ENCODE results near the gene KNCN. TPM values are rescaled to one million over a fixed set of nuclear protein-coding genes. Genes with fewer than 3 reads are reported as not detected.

KNCN gene
- total and polyA plus RNA-seq, 3 donors from 2014 or later = 0.43 to 4.0 (median 0.47) TPM

- intact Hi-C loops (cut with DNase I; ENCODE audit: low total_unique reads) = loop anchor here (10.0 kb wide), 2 partner anchors 81 to 121 kb away; no protein-coding TSS in a partner anchor
- Histone ChIP-seq H3K9me3 (no peaks in the 10 kb centered on the region), H3K27me3 (no peaks in the 10 kb centered on the region), H3K27ac (no peak overlapping the region), H3K4me1 (peaks cover 9% of the 10 kb centered on the region), H3K4me3 (no peak overlapping the region), H3K36me3 (ENCODE audit: low read depth, missing control alignments) (no peaks in the 10 kb centered on the region)
- no peak for DNase-seq
- TF ChIP-seq CTCF (IDR thresholded peaks at IDR 0.05) (no peak), POLR2A (IDR thresholded peaks at IDR 0.05) (no peak)
- WGBS, 2 donors = 87 to 93% methylated on average over 11 to 13 of the region's 13 CpGs
These were observed 26.0 kb downstream of the KNCN start for GRCh38 chr1:46525253-46525983.

- H3K27ac ChIP-seq = no peak overlapping the region
- intact Hi-C loops (cut with DNase I; ENCODE audit: low total_unique reads) = loop anchor here (10.0 kb wide), 2 partner anchors 80 to 120 kb away; no protein-coding TSS in a partner anchor
- H3K4me3 ChIP-seq = no peak overlapping the region
- no peak for TF ChIP-seq POLR2A (IDR thresholded peaks at IDR 0.05)
- no peak for TF ChIP-seq CTCF (IDR thresholded peaks at IDR 0.05)
- no peaks in the 10 kb centered on the region for H3K27me3 ChIP-seq
- DNase-seq = no peak
- 82 to 92% methylated on average over 5 of the region's 5 CpGs for WGBS, 2 donors
- peaks cover 9% of the 10 kb centered on the region for H3K4me1 ChIP-seq
- no peaks in the 10 kb centered on the region for H3K9me3 ChIP-seq
- H3K36me3 ChIP-seq (ENCODE audit: low read depth, missing control alignments) = no peaks in the 10 kb centered on the region
These were observed 26.6 kb downstream of the KNCN start for GRCh38 chr1:46524843-46525242.

GRCh38 chr1:46523496-46524353 lies 27.7 kb downstream of the KNCN start:
- Histone ChIP-seq H3K9me3 (no peaks in the 10 kb centered on the region), H3K27ac (no peak overlapping the region), H3K27me3 (no peaks in the 10 kb centered on the region), H3K36me3 (ENCODE audit: low read depth, missing control alignments) (no peaks in the 10 kb centered on the region), H3K4me3 (no peak overlapping the region), H3K4me1 (peaks cover 9% of the 10 kb centered on the region)
- no peak for DNase-seq
- intact Hi-C loops (cut with DNase I; ENCODE audit: low total_unique reads) = loop anchor here (10.0 kb wide), 2 partner anchors 79 to 119 kb away; no protein-coding TSS in a partner anchor
- TF ChIP-seq CTCF (IDR thresholded peaks at IDR 0.05) (no peak), POLR2A (IDR thresholded peaks at IDR 0.05) (no peak)
- 61 to 88% methylated on average over 11 of the region's 11 CpGs for WGBS, 2 donors

- H3K36me3 ChIP-seq (ENCODE audit: low read depth, missing control alignments) = no peaks in the 10 kb centered on the region
- no peak for TF ChIP-seq CTCF (IDR thresholded peaks at IDR 0.05)
- no peak for TF ChIP-seq POLR2A (IDR thresholded peaks at IDR 0.05)
- 51 to 81% methylated on average over 13 of the region's 13 CpGs for WGBS, 2 donors
- H3K4me1 ChIP-seq = peaks cover 9% of the 10 kb centered on the region
- no peaks in the 10 kb centered on the region for H3K27me3 ChIP-seq
- intact Hi-C loops (cut with DNase I; ENCODE audit: low total_unique reads) = loop anchor here (10.0 kb wide), 2 partner anchors 78 to 118 kb away; no protein-coding TSS in a partner anchor
- no peaks in the 10 kb centered on the region for H3K9me3 ChIP-seq
- no peak for DNase-seq
- no peak overlapping the region for H3K27ac ChIP-seq
- no peak overlapping the region for H3K4me3 ChIP-seq
These were observed 28.5 kb downstream of the KNCN start for GRCh38 chr1:46522969-46523320.

Data from testis (tissue), 3 donors.